HepG2 (cell line): ENCODE data around the gene TOM1L2. TPM values are rescaled to one million over a fixed set of nuclear protein-coding genes. Genes with fewer than 3 reads are reported as not detected.

Source experiments
- CEBPB ChIP-seq: IDR thresholded peaks from 2 replicates; pipeline ENCODE4 v1.6.1; 2011; ENCODE audit warnings: low read depth, low read length, improper control_type of control experiment, borderline replicate concordance
- HBP1 ChIP-seq: IDR thresholded peaks from 2 replicates; pipeline ENCODE4 v1.6.1; 2016; ENCODE audit warnings: low read depth, control low read depth
- HIVEP1 ChIP-seq: sonication (generic); formaldehyde crosslinking; IDR thresholded peaks from 2 replicates; pipeline ENCODE4 v1.4.0; 2020; ENCODE audit warnings: mild to moderate bottlenecking, missing genetic modification reagents
- IKZF5 ChIP-seq: IDR thresholded peaks from 2 replicates; pipeline ENCODE4 v1.6.1; 2018; ENCODE audit warnings: missing genetic modification reagents, mild to moderate bottlenecking, missing compliant biosample characterization
- KDM5A ChIP-seq: fragments of 200-600 bp; sonication (generic); IDR thresholded peaks from 2 replicates; pipeline ENCODE4 v1.7.0; 2018; ENCODE audit warnings: antibody characterized with exemption, mild to moderate bottlenecking, low read length, borderline replicate concordance
- MED13 ChIP-seq: sonication (generic); formaldehyde crosslinking; IDR thresholded peaks from 2 replicates; pipeline ENCODE4 v1.5.0; 2020; ENCODE audit warnings: missing genetic modification reagents
- NCOR1 ChIP-seq: fragments of 200-600 bp; sonication (generic); IDR thresholded peaks from 2 replicates; pipeline ENCODE4 v1.7.0; 2017; ENCODE audit warnings: antibody characterized with exemption, low read length, borderline replicate concordance
- PHF5A ChIP-seq: IDR thresholded peaks from one replicate; pipeline ENCODE4 v1.6.1; 2018; ENCODE audit warnings: low read depth, missing genetic modification reagents; ENCODE audit not compliant: unreplicated experiment
- POGK ChIP-seq: sonication (generic); formaldehyde crosslinking; conservative IDR thresholded peaks from 2 replicates; pipeline ENCODE4 v1.8.0; 2022; ENCODE audit warnings: mild to moderate bottlenecking, moderate library complexity, missing genetic modification reagents
- PRDM10 ChIP-seq: sonication (generic); formaldehyde crosslinking; IDR thresholded peaks from 2 replicates; pipeline ENCODE4 v1.4.0; 2020; ENCODE audit warnings: low read depth, missing genetic modification reagents
- SALL1 ChIP-seq: sonication (generic); formaldehyde crosslinking; IDR thresholded peaks from 2 replicates; pipeline ENCODE4 v1.8.0; 2022; ENCODE audit warnings: mild to moderate bottlenecking, missing genetic modification reagents
- ZBTB3 ChIP-seq: sonication (generic); formaldehyde crosslinking; IDR thresholded peaks from 2 replicates; pipeline ENCODE4 v1.4.0; 2020; ENCODE audit warnings: low read depth, mild to moderate bottlenecking, moderate library complexity, missing genetic modification reagents, borderline replicate concordance
- ZFAT ChIP-seq: sonication (generic); formaldehyde crosslinking; conservative IDR thresholded peaks from 2 replicates; pipeline ENCODE4 v1.8.1; 2023; ENCODE audit warnings: missing genetic modification reagents, inconsistent platforms
- ZIK1 ChIP-seq: sonication (generic); formaldehyde crosslinking; IDR thresholded peaks from 2 replicates; pipeline ENCODE4 v1.5.0; 2020; ENCODE audit warnings: mild to moderate bottlenecking, low read depth, missing genetic modification reagents, borderline replicate concordance
- ZMYM3 ChIP-seq: sonication (generic); formaldehyde crosslinking; IDR thresholded peaks from 2 replicates; pipeline ENCODE4 v1.5.1; 2020; ENCODE audit warnings: mild to moderate bottlenecking, missing genetic modification reagents
- ZNF224 ChIP-seq: sonication (generic); formaldehyde crosslinking; IDR thresholded peaks from 2 replicates; pipeline ENCODE4 v1.5.0; 2020; ENCODE audit warnings: mild to moderate bottlenecking, missing genetic modification reagents
- ZNF773 ChIP-seq: sonication (generic); formaldehyde crosslinking; IDR thresholded peaks from 2 replicates; pipeline ENCODE4 v1.4.0; 2020; ENCODE audit warnings: missing genetic modification reagents, borderline replicate concordance
- ZNF883 ChIP-seq: sonication (generic); formaldehyde crosslinking; IDR thresholded peaks from 2 replicates; pipeline ENCODE4 v1.5.1; 2020; ENCODE audit warnings: mild to moderate bottlenecking, missing genetic modification reagents; ENCODE audit errors: not compliant biosample characterization
- ZSCAN22 ChIP-seq: sonication (generic); formaldehyde crosslinking; IDR thresholded peaks from 2 replicates; pipeline ENCODE4 v1.4.0; 2020; ENCODE audit warnings: mild to moderate bottlenecking, missing genetic modification reagents
- polyA plus RNA-seq, 8 experiments: library from polyadenylated mRNA; depleted of rRNA in 3 of 8; stranded (reverse) in 7 of 8; unstranded in 1 of 8; fragments of >200 nt; fragmentation: Illumina TruSeq in 4 of 8; extraction: Trizol in 4 of 8; gene quantifications; 2 replicates each; pipeline versions ENCODE4 v1.2.1 to v1.2.3, GENCODE V29; 2011 to 2016; ENCODE audit warnings: low read depth in 4 of 8, missing spikeins in 1 of 8, mixed read lengths in 1 of 8; ENCODE audit not compliant: insufficient read depth in 1 of 8
- total RNA-seq, 5 experiments: library from RNA; depleted of rRNA; stranded (reverse); fragments of >200 nt; fragmentation: Illumina TruSeq; extraction: Trizol; gene quantifications; 2 replicates each; pipeline ENCODE4 v1.2.3, GENCODE V29; 2016; ENCODE audit warnings: low read depth in 1 of 5
- TF ChIP-seq, protein P1 (sequence below): sonication (generic); formaldehyde crosslinking; IDR thresholded peaks from 2 replicates; pipeline ENCODE4 v1.8.1; 2023; ENCODE audit warnings: missing genetic modification reagents, mild to moderate bottlenecking, borderline replicate concordance
- TF ChIP-seq, protein P2 (sequence below): sonication (generic); formaldehyde crosslinking; IDR thresholded peaks from 2 replicates; pipeline ENCODE4 v1.5.0; 2020; ENCODE audit warnings: missing genetic modification reagents, mild to moderate bottlenecking, borderline replicate concordance

Gene TOM1L2
- total and polyA plus RNA-seq, 2 of the 13 experiments (the other 11 are each of a cell fraction or from before 2014, with no cell fraction given), result 4.7 to 7.4 TPM

DNA sequence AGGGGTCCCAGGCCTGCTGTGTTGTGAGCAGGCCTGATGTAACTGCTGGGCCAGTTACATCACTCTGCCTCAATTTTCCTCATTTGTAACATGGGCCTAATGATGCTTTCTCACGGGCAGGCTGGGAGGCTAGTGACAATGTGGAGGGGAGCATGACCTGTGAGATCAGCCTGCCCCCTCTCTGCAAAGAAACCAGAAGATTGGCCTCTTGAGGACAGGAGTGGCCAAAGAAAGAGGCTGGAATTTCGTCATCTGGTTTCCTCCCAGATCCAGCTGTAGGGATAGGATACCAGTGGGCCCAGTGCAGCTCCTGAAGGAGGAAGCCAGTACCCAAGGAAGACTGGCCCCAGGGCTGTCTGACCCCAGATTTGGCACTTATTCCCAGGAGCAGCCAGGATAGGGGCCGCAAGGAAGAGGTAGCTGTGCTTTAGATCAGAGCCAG is 134.8 kb downstream of the TOM1L2 start (continued):
- TF ChIP-seq ZFAT (no peak), SALL1 (CRISPR knock-in tag) (peak; percentile 11; the same call in 1 of the 2 replicates), MED13 (CRISPR knock-in tag) (no peak), KDM5A (no peak), PRDM10 (CRISPR knock-in tag) (no peak), CEBPB (peak; percentile 46; the same call in 1 of the 2 replicates), HIVEP1 (CRISPR knock-in tag) (no peak), ZBTB3 (no peak), ZNF224 (no peak), ZMYM3 (0 out of 2 replicates have a peak, but pooled peaks have one; percentile 38), IKZF5 (no peak), PHF5A (no peak), ZIK1 (CRISPR knock-in tag) (no peak), NCOR1 (no peak), ZSCAN22 (CRISPR knock-in tag) (no peak), ZNF883 (no peak), POGK (CRISPR knock-in tag) (0 out of 2 replicates have a peak, but pooled peaks have one; percentile 48), HBP1 (CRISPR knock-in tag) (0 out of 2 replicates have a peak, but pooled peaks have one; percentile 4), ZNF773 (no peak)
- TF ChIP-seq, protein P1, sequence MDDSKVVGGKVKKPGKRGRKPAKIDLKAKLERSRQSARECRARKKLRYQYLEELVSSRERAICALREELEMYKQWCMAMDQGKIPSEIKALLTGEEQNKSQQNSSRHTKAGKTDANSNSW (CRISPR knock-in tag), result no peak
- TF ChIP-seq, protein P2, sequence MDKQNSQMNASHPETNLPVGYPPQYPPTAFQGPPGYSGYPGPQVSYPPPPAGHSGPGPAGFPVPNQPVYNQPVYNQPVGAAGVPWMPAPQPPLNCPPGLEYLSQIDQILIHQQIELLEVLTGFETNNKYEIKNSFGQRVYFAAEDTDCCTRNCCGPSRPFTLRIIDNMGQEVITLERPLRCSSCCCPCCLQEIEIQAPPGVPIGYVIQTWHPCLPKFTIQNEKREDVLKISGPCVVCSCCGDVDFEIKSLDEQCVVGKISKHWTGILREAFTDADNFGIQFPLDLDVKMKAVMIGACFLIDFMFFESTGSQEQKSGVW (CRISPR knock-in tag), result no peak
